ENCODE results near the gene LYVE1. TPM values are rescaled to one million over a fixed set of nuclear protein-coding genes. Genes with fewer than 3 reads are reported as not detected.

Gene LYVE1
- total RNA-seq, 6 experiments from 2014 or later = 9.3 to 60.8 (median 28.3) TPM

DNA sequence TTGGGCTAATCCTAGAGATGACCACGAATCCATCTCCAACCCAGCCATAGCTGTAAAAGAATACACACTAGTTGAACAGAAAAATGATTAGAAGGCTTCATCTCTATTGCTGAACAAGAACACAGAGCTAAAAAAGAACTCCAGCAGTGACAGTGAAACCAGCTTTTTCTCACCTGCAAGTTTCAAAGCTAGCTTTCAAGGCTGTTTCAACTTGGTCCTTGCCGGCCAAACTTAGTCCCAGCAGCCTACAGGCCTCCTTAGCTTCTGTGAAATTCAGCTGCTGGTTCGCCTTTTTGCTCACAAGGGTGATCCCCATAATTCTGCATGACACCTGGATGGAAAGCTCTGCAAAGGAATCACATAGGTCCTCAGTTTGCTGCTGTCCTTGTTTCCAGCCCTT, 4.4 kb downstream of the LYVE1 start:
- H3K27ac ChIP-seq = no peak overlapping the region
- 53% methylated on average over 2 of the region's 3 CpGs for WGBS (ENCODE audit: insufficient coverage, low coverage, low lambda C conversion rate, missing lambda C conversion rate)
- TF ChIP-seq CTCF (IDR thresholded peaks at IDR 0.05) (no peak), POLR2A (IDR thresholded peaks at IDR 0.05) (no peak)
- H3K4me3 ChIP-seq = no peak overlapping the region
- DNase-seq = no peak
- no peaks in the 10 kb centered on the region for H3K36me3 ChIP-seq
- no peak for ATAC-seq
- intact Hi-C loops (cut with DNase I) = no loop called here
- H3K27me3 ChIP-seq = no peaks in the 10 kb centered on the region
- H3K4me1 ChIP-seq = no peaks in the 10 kb centered on the region
- no peaks in the 10 kb centered on the region for H3K9me3 ChIP-seq

DNA sequence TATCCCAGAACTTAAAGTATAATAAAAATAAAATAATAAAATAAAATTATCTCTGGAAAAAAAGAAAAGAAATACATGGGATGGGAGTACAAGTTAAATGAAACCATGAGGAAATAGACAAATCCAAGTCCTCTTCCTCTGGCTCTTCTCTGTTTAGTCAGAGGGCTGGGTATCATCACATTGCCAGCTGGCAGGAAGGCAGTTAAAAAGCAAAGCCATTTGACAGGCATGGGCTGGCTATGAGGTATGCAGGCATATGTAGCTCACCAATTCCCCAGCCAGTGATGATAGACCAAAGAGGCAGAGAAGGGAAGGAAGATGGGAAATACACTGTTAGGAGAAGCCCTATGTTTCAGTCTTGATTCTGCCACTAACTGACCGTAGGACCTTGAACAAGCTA, 6.5 kb downstream of the LYVE1 start:
- no peak overlapping the region for H3K4me3 ChIP-seq
- no peak overlapping the region for H3K27ac ChIP-seq
- no peaks in the 10 kb centered on the region for H3K4me1 ChIP-seq
- no peak for TF ChIP-seq POLR2A (IDR thresholded peaks at IDR 0.05)
- TF ChIP-seq CTCF (IDR thresholded peaks at IDR 0.05) = no peak
- intact Hi-C loops (cut with DNase I) = no loop called here
- H3K36me3 ChIP-seq = no peaks in the 10 kb centered on the region
- no peak for DNase-seq
- H3K9me3 ChIP-seq = no peaks in the 10 kb centered on the region
- no peaks in the 10 kb centered on the region for H3K27me3 ChIP-seq
- 90% methylated on average over 1 of the region's 1 CpG for WGBS (ENCODE audit: insufficient coverage, low coverage, low lambda C conversion rate, missing lambda C conversion rate)
- no peak for ATAC-seq

DNA sequence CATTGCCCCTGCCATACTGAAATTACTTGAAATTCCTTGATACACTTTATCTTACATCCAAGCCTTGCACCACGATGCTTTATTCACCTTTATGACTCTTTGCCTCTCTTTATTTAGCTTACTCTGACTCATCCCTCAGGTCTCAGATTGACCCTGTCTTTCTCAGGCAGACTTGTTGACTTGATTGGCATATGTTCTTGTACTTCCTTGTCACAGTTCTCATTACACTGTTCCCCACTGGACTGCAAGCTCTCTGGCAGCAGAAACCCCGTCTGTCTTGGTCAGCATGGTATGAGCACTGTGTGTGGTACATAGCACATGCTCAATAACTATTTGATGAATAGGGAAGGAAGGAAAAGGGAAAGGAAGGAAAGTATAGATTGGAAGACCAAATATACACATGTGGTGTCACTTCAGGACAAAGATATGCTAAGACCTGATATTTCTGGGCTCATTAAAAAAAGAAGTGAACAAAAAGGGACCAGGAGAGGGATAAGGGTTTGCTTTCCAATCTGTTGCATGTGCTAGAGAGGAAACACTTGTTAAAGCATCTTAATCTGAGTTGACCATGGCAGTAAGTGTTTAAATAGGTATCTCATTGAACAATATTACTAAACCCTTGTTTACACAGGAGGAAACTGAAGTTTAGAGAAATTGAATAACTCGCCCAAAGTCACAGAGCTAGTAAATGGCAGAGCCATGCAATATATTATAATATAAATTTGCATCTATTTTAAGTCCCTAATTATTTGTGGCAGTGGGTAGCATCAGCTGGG, 7.2 kb downstream of the LYVE1 start:
- 53% methylated on average over 3 of the region's 3 CpGs for WGBS (ENCODE audit: insufficient coverage, low coverage, low lambda C conversion rate, missing lambda C conversion rate)
- no peaks in the 10 kb centered on the region for H3K36me3 ChIP-seq
- DNase-seq (no peak), ATAC-seq (peak in 2 of 4 donors; percentile 14 to 47)
- no peak overlapping the region for H3K27ac ChIP-seq
- no peaks in the 10 kb centered on the region for H3K4me1 ChIP-seq
- intact Hi-C loops (cut with DNase I) = no loop called here
- no peak for TF ChIP-seq CTCF (IDR thresholded peaks at IDR 0.05)
- no peak for TF ChIP-seq POLR2A (IDR thresholded peaks at IDR 0.05)
- H3K4me3 ChIP-seq = no peak overlapping the region
- H3K9me3 ChIP-seq = no peaks in the 10 kb centered on the region
- no peaks in the 10 kb centered on the region for H3K27me3 ChIP-seq

DNA sequence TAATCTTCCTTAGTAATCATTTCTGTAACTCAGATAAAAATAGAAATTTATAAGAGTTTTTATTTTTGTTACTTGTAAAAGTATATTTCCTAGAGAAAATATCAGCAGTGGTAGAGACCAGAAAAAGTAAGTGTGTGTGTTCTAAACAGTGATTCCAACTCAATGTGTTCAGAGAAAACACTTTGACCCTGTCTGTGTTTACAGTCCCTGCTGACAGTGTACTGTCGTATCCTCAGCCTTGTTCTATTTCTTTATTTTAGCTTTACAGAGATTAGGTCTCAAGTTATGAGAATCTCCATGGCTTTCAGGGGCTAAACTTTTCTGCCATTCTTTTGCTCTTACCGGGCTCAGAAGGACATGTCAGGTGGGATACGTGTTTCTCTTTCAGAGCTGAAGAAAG, 10.2 kb downstream of the LYVE1 start:
- Histone ChIP-seq H3K9me3 (no peaks in the 10 kb centered on the region), H3K4me1 (no peaks in the 10 kb centered on the region), H3K36me3 (no peaks in the 10 kb centered on the region), H3K27me3 (no peaks in the 10 kb centered on the region), H3K4me3 (no peak overlapping the region), H3K27ac (no peak overlapping the region)
- intact Hi-C loops (cut with DNase I) = no loop called here
- WGBS (ENCODE audit: insufficient coverage, low coverage, low lambda C conversion rate, missing lambda C conversion rate) = 33% methylated on average over 3 of the region's 3 CpGs
- peak; percentile 53 to 89 (median 80) for ATAC-seq
- no peak for TF ChIP-seq CTCF (IDR thresholded peaks at IDR 0.05)
- no peak for DNase-seq
